DMS153 (cell line): ENCODE data around the gene CDH3.

Source experiments
- DNase-seq: peaks from one replicate; lab custom pipeline; 2025; lab: John Stamatoyannopoulos, UW

The CDH3 gene

GRCh38 chr16:68652659-68653058 lies 7.5 kb downstream of the CDH3 start:
- no peak for DNase-seq

GRCh38 chr16:68655806-68656205 lies 10.7 kb downstream of the CDH3 start:
- DNase-seq = no peak

GRCh38 chr16:68656751-68657150 lies 11.6 kb downstream of the CDH3 start:
- DNase-seq = no peak

- DNase-seq = no peak
These were observed 13.3 kb downstream of the CDH3 start for GRCh38 chr16:68658341-68658973.

GRCh38 chr16:68658974-68659360 lies 13.9 kb downstream of the CDH3 start:
- DNase-seq = no peak

GRCh38 chr16:68659412-68660358 lies 14.6 kb downstream of the CDH3 start:
- no peak for DNase-seq

GRCh38 chr16:68660359-68660795 lies 15.3 kb downstream of the CDH3 start:
- DNase-seq = no peak

GRCh38 chr16:68662035-68662434 lies 16.9 kb downstream of the CDH3 start:
- no peak for DNase-seq

GRCh38 chr16:68664297-68664696 lies 19.2 kb downstream of the CDH3 start:
- no peak for DNase-seq

GRCh38 chr16:68665501-68665900 lies 20.4 kb downstream of the CDH3 start:
- DNase-seq = no peak

- no peak for DNase-seq
These were observed 23.2 kb downstream of the CDH3 start for GRCh38 chr16:68668266-68668665.

GRCh38 chr16:68676113-68676860 lies 31.2 kb downstream of the CDH3 start:
- no peak for DNase-seq

GRCh38 chr16:68681038-68681437 lies 35.9 kb downstream of the CDH3 start:
- DNase-seq = no peak

- no peak for DNase-seq
These were observed 40.8 kb downstream of the CDH3 start for GRCh38 chr16:68685685-68686478.

- DNase-seq = no peak
These were observed 41.8 kb downstream of the CDH3 start for GRCh38 chr16:68686905-68687304.

- no peak for DNase-seq
These were observed 44.8 kb downstream of the CDH3 start for GRCh38 chr16:68689921-68690320.

- DNase-seq = no peak
These were observed 50.5 kb downstream of the CDH3 start for GRCh38 chr16:68695575-68695974.

- peak; percentile 37 for DNase-seq
These were observed 51.4 kb downstream of the CDH3 start for GRCh38 chr16:68696514-68696913.

- DNase-seq = no peak
These were observed 53.0 kb downstream of the CDH3 start for GRCh38 chr16:68698091-68698490.

GRCh38 chr16:68700120-68700519 lies 55.0 kb downstream of the CDH3 start:
- no peak for DNase-seq

- no peak for DNase-seq
These were observed 55.7 kb downstream of the CDH3 start for GRCh38 chr16:68700831-68701230.
